Measurements from ENCODE around the gene C2orf76. TPM values are rescaled to one million over a fixed set of nuclear protein-coding genes. Genes with fewer than 3 reads are reported as not detected.

The C2orf76 gene
- total and polyA plus RNA-seq, 7 donors, result 11.1 to 26.4 (median 17.6) TPM

DNA sequence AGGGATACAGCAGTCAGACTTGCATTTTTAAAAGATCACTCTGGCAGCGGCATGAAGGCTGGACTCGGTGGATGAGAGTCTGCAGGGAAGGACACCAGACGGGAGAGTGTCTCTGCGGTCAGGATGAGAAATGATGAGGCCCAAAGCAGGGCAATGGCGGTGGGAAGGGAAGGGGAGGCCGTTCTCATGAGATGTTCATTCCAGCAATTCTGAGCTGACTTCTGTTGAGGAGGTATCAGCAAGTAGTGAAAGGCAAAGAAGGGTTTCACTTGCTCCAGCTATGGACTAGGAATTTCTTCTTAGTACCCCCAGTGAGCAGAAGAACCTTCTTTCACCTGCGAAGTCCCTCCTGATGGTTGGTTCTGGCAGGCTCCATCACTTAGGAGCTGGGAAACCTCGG lies 80.0 kb downstream of the C2orf76 start:
- 83 to 87% methylated on average over 8 of the region's 8 CpGs for WGBS, 2 donors
- TF ChIP-seq POLR2AphosphoS5 (IDR thresholded peaks at IDR 0.05), result no peak
- no peak for TF ChIP-seq POLR2A (IDR thresholded peaks at IDR 0.05)
- TF ChIP-seq, protein P1, sequence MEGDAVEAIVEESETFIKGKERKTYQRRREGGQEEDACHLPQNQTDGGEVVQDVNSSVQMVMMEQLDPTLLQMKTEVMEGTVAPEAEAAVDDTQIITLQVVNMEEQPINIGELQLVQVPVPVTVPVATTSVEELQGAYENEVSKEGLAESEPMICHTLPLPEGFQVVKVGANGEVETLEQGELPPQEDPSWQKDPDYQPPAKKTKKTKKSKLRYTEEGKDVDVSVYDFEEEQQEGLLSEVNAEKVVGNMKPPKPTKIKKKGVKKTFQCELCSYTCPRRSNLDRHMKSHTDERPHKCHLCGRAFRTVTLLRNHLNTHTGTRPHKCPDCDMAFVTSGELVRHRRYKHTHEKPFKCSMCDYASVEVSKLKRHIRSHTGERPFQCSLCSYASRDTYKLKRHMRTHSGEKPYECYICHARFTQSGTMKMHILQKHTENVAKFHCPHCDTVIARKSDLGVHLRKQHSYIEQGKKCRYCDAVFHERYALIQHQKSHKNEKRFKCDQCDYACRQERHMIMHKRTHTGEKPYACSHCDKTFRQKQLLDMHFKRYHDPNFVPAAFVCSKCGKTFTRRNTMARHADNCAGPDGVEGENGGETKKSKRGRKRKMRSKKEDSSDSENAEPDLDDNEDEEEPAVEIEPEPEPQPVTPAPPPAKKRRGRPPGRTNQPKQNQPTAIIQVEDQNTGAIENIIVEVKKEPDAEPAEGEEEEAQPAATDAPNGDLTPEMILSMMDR (IDR thresholded peaks at IDR 0.05), result no peak
- no peak for TF ChIP-seq EP300 (IDR thresholded peaks at IDR 0.05)
- intact Hi-C loops (cut with DNase I), result loop anchor here (10.0 kb wide), 1 partner anchor 272 kb away; no protein-coding TSS in a partner anchor
- Histone ChIP-seq H3K36me3 (no peaks in the 10 kb centered on the region), H3K9me3 (no peaks in the 10 kb centered on the region), H3K4me1 (peaks cover 0 to 36% (median 22%) of the 10 kb centered on the region in 4 donors), H3K27ac (no peak overlapping the region), H3K4me3 (no peak overlapping the region), H3K27me3 (no peaks in the 10 kb centered on the region)
- DNase-seq, result no peak

DNA sequence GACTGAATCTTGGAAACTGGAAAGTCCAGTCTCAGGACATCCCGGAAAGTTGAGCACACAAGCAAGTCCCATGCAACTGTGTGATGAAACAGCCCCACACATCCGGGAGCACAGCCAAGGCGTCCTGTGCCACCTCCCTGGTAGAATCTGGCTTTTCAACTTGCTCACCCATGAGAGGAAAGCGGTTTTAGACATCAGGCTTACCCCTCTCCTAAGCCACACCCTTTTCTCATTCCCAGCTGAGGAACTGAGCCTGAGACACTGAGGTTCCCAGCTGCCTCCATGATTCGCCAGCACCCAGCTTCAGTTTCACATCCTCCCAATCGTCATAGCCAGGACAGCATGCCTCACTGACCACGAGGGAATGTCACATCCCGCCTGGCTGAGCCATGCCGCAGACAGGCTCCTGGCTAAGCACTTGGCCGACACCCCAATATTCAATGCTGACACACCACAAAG lies 82.7 kb downstream of the C2orf76 start:
- peak overlapping the region in 3 of 4 donors; percentile 4 to 55 (median 38) for H3K27ac ChIP-seq
- no peaks in the 10 kb centered on the region for H3K9me3 ChIP-seq
- intact Hi-C loops (cut with DNase I), result loop anchor here (10.0 kb wide), 1 partner anchor 269 kb away; no protein-coding TSS in a partner anchor
- peaks cover 0 to 25% (median 13%) of the 10 kb centered on the region in 4 donors for H3K4me1 ChIP-seq
- peak; percentile 85 for DNase-seq
- no peak overlapping the region for H3K4me3 ChIP-seq
- no peaks in the 10 kb centered on the region for H3K27me3 ChIP-seq
- WGBS, 2 donors, result 76 to 81% methylated on average over 10 of the region's 10 CpGs
- TF ChIP-seq, protein P1 (IDR thresholded peaks at IDR 0.05), result no peak
- TF ChIP-seq POLR2A (IDR thresholded peaks at IDR 0.05) (no peak), EP300 (IDR thresholded peaks at IDR 0.05) (peak in 1 of 4 donors; percentile 31), POLR2AphosphoS5 (IDR thresholded peaks at IDR 0.05) (peak in 2 of 4 donors; percentile 32 to 42)
- no peaks in the 10 kb centered on the region for H3K36me3 ChIP-seq

DNA sequence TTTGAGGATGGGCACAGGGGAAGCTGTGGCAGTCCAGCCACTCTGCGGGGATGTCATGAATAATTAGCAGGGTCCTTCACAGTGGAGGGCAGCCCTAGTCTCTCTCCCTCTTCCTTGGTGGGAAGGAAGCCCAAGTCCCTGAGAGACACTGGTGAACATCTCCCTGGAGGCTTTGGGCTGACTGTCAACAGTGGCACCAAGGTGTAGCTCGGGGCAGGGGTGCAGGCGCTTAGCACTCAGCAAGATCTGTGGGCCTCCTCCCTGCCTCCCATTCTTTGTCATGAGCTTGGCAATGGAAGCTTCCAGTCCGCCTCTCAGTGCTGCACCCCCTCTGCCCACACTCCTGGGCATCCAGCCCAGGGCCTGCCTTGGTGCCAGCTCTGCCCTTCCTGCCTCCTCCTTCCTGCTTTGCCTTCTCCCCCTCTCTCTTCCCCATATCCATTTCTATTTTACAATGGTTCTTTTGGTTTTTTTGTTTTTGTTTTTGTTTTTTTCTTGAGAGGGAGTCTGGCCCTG lies 83.6 kb downstream of the C2orf76 start:
- Histone ChIP-seq H3K36me3 (no peaks in the 10 kb centered on the region), H3K27me3 (no peaks in the 10 kb centered on the region), H3K27ac (peak overlapping the region; percentile 4 to 55 (median 38)), H3K4me1 (peaks cover 0 to 17% (median 7%) of the 10 kb centered on the region in 4 donors), H3K4me3 (no peak overlapping the region), H3K9me3 (no peaks in the 10 kb centered on the region)
- DNase-seq, result peak; percentile 79
- intact Hi-C loops (cut with DNase I), result loop anchor here (10.0 kb wide), 1 partner anchor 268 kb away; no protein-coding TSS in a partner anchor
- 85 to 91% methylated on average over 4 of the region's 4 CpGs for WGBS, 2 donors
- TF ChIP-seq POLR2AphosphoS5 (IDR thresholded peaks at IDR 0.05) (no peak), POLR2A (IDR thresholded peaks at IDR 0.05) (no peak), EP300 (IDR thresholded peaks at IDR 0.05) (no peak)
- TF ChIP-seq, protein P1 (IDR thresholded peaks at IDR 0.05), result no peak

DNA sequence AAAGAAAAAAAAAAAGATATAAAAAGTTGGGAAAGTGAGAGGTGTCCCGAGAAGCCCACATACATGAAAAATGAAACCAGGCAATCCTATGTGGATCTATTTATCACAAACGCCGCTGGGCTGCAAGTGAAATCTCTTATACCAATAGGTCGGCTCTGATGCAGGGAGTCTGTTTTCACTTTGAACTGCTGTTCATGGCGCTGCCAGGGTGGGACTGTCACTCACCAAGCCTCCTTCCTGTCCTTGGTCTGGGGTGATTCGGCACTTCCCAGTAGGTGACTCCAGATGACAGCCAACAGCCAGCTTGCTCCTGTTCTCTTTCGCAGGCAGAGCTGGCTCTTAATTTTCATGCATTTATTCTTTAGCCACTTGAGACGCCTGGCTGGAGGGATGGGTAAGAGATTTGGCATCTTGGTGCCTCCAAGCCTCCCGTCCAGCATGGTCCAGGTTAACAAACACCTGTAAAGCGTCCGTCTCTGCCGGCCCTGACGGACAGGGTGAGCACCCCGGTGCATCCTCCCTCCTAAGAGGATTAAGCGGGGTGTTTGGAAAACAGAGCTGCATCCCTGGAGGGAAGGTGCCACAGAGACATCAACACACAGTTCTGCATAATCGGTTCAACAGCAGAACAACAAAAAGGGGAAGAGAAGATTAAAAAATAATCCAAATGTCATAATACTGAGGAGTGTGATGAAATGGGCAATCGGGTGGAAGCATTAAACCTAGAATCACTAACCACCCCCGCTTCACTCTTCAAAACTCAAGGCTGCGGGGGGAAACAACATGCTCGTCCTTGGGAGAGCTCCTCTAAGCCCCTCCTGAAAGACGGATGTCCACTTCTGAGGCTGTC lies 84.3 kb downstream of the C2orf76 start:
- Histone ChIP-seq H3K4me3 (no peak overlapping the region), H3K36me3 (no peaks in the 10 kb centered on the region), H3K9me3 (no peaks in the 10 kb centered on the region), H3K4me1 (peaks cover 0 to 17% (median 7%) of the 10 kb centered on the region in 4 donors), H3K27me3 (no peaks in the 10 kb centered on the region), H3K27ac (peak overlapping the region in 3 of 4 donors; percentile 38 to 55 (median 39))
- no peak for DNase-seq
- intact Hi-C loops (cut with DNase I), result loop anchor here (10.0 kb wide), 1 partner anchor 268 kb away; no protein-coding TSS in a partner anchor
- WGBS, 2 donors, result 85% methylated on average over 21 of the region's 21 CpGs
- TF ChIP-seq POLR2A (IDR thresholded peaks at IDR 0.05) (no peak), POLR2AphosphoS5 (IDR thresholded peaks at IDR 0.05) (no peak), EP300 (IDR thresholded peaks at IDR 0.05) (no peak)
- TF ChIP-seq, protein P1 (IDR thresholded peaks at IDR 0.05), result no peak
